Neural cell (in vitro differentiated cells): ENCODE data around the gene GOLGA6A.

ENCODE experiments used
- CTCF ChIP-seq: fragments of 450-650 bp; IDR thresholded peaks from 2 replicates; pipeline ENCODE4 v1.5.1; 2014; ENCODE audit warnings: antibody characterized with exemption, mild to moderate bottlenecking, moderate library complexity; ENCODE audit not compliant: poor library complexity, severe bottlenecking
- EP300 ChIP-seq: fragments of 450-650 bp; conservative IDR thresholded peaks from 2 replicates; pipeline ENCODE4 v1.6.1; 2014; ENCODE audit warnings: antibody characterized with exemption, mild to moderate bottlenecking, moderate library complexity; ENCODE audit not compliant: poor library complexity, severe bottlenecking
- EZH2 ChIP-seq: fragments of 200-600, 300-800 bp; shearing (Covaris generic), sonication (generic); IDR thresholded peaks from 2 replicates; pipeline ENCODE4 v1.6.1; 2014; ENCODE audit warnings: antibody characterized with exemption, low read length, borderline replicate concordance, mild to moderate bottlenecking; ENCODE audit not compliant: insufficient read depth, poor library complexity, severe bottlenecking
- MXI1 ChIP-seq: fragments of 450-650 bp; conservative IDR thresholded peaks from 2 replicates; pipeline ENCODE4 v1.6.1; 2014; ENCODE audit warnings: antibody characterized with exemption, mild to moderate bottlenecking; ENCODE audit not compliant: poor library complexity, severe bottlenecking
- POLR2AphosphoS5 ChIP-seq: IDR thresholded peaks from 2 replicates; pipeline ENCODE4 v1.6.1; 2012
- RAD21 ChIP-seq: fragments of 450-650 bp; conservative IDR thresholded peaks from 2 replicates; pipeline ENCODE4 v1.6.1; 2014; ENCODE audit warnings: antibody characterized with exemption, mild to moderate bottlenecking, moderate library complexity
- REST ChIP-seq: IDR thresholded peaks from 2 replicates; pipeline ENCODE4 v1.6.1; 2012; ENCODE audit warnings: borderline replicate concordance
- SMC3 ChIP-seq: fragments of 450-650 bp; conservative IDR thresholded peaks from 2 replicates; pipeline ENCODE4 v1.6.1; 2014; ENCODE audit warnings: antibody characterized with exemption, mild to moderate bottlenecking, moderate library complexity; ENCODE audit not compliant: poor library complexity
- TAF1 ChIP-seq: IDR thresholded peaks from 2 replicates; pipeline ENCODE4 v1.6.1; 2012; ENCODE audit warnings: low read depth

- TF ChIP-seq CTCF (no peak), EZH2 (no peak), EP300 (no peak), TAF1 (no peak), POLR2AphosphoS5 (no peak), SMC3 (no peak), REST (no peak), MXI1 (no peak), RAD21 (no peak)
Observed at GRCh38 chr15:74120426-74120825, 38.1 kb upstream of the GOLGA6A start.
